NB4 (cell line): ENCODE results near the gene GGT6.

ENCODE experiments used
- DNase-seq: peaks from one replicate; pipeline ENCODE4 v3.0.0; 2010; ENCODE audit warnings: low read depth
- H3K4me3 ChIP-seq: one replicate; pipeline ENCODE4 v1.5.1; 2011; ENCODE audit warnings: mild to moderate bottlenecking, low read depth, low read length, moderate library complexity
- MYC ChIP-seq: IDR thresholded peaks from 2 replicates; pipeline ENCODE4 v1.6.1; 2011; ENCODE audit warnings: low read depth, low read length
- POLR2A ChIP-seq: IDR thresholded peaks from 2 replicates; pipeline ENCODE4 v1.6.1; 2011; ENCODE audit warnings: mild to moderate bottlenecking; ENCODE audit not compliant: insufficient read length; ENCODE audit errors: extremely low read depth
- TF ChIP-seq, protein P1 (sequence below): IDR thresholded peaks from one replicate; pipeline ENCODE4 v1.5.1; 2012; ENCODE audit warnings: low read depth, low read length
- TF ChIP-seq, protein P2 (sequence below): IDR thresholded peaks from 2 replicates; pipeline ENCODE4 v1.6.1; 2011; ENCODE audit warnings: low read depth, low read length

GGT6 gene

DNA sequence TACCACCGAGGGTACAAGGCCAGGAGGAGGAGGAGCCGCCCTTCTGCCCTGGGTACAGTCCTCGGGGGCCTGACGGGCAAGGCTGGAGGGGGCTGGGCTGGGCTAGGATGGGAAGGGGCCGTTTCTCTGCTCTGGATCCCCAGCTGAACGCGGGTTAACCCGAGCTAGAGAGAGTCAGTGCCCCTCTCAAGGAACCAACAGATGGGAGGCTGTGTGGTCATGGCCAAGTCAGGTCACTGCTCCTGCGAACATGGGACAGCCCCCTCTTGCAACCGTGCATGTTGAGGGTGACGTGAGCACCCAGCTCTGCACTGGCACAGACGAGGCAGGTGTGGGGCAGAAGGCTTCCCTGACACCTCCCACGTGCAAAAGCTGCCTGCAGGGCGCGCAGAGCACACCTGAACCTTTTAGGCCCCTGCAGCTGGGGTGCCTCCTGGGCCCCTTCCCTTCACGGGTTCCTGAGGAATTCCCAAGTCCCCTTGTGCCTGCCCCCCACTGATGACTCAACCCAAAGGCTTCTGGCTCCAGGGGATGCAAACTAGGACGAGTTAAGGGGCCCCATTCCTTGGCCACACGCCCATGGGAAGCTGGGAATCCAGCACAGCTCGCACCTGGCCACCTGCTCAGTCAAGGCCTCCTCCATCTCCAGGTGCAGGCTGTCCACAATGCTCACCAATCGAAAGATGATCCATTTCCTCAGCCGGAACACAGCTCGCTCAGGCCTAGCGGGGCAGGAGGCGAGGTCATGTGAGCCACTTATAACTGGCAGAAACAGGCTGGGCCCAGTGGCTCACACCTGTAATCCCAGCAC, 11.5 kb downstream of the GGT6 start:
- TF ChIP-seq, protein P1, sequence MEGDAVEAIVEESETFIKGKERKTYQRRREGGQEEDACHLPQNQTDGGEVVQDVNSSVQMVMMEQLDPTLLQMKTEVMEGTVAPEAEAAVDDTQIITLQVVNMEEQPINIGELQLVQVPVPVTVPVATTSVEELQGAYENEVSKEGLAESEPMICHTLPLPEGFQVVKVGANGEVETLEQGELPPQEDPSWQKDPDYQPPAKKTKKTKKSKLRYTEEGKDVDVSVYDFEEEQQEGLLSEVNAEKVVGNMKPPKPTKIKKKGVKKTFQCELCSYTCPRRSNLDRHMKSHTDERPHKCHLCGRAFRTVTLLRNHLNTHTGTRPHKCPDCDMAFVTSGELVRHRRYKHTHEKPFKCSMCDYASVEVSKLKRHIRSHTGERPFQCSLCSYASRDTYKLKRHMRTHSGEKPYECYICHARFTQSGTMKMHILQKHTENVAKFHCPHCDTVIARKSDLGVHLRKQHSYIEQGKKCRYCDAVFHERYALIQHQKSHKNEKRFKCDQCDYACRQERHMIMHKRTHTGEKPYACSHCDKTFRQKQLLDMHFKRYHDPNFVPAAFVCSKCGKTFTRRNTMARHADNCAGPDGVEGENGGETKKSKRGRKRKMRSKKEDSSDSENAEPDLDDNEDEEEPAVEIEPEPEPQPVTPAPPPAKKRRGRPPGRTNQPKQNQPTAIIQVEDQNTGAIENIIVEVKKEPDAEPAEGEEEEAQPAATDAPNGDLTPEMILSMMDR: no peak
- no peak for TF ChIP-seq POLR2A
- no peak for TF ChIP-seq MYC
- TF ChIP-seq, protein P2, sequence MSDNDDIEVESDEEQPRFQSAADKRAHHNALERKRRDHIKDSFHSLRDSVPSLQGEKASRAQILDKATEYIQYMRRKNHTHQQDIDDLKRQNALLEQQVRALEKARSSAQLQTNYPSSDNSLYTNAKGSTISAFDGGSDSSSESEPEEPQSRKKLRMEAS: no peak

DNA sequence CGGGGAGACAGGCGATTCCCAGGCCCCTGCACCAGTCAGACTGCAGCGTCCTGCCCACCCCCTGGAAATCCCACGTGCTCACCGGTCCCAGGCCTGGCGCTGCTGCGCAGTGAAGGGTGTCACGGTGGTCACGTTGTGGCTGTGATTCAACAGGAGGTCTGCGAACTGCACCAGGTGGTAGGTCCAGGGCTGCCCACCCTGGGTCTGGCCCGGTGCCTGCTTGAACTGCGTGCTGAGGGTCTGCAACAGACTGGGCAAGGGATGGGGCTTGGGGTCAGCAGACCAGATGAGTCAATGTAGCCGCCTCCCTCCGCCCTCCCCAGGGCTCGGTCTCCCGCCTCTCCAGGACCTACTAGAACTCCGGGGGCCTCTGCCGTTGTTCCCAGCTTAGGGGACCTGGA, 12.3 kb downstream of the GGT6 start:
- no peak overlapping the region for H3K4me3 ChIP-seq
- TF ChIP-seq POLR2A: no peak
- no peak for DNase-seq

More for the DNA sequence above, 11.5 kb downstream of the GGT6 start:
- DNase-seq: no peak
- no peak overlapping the region for H3K4me3 ChIP-seq

DNA sequence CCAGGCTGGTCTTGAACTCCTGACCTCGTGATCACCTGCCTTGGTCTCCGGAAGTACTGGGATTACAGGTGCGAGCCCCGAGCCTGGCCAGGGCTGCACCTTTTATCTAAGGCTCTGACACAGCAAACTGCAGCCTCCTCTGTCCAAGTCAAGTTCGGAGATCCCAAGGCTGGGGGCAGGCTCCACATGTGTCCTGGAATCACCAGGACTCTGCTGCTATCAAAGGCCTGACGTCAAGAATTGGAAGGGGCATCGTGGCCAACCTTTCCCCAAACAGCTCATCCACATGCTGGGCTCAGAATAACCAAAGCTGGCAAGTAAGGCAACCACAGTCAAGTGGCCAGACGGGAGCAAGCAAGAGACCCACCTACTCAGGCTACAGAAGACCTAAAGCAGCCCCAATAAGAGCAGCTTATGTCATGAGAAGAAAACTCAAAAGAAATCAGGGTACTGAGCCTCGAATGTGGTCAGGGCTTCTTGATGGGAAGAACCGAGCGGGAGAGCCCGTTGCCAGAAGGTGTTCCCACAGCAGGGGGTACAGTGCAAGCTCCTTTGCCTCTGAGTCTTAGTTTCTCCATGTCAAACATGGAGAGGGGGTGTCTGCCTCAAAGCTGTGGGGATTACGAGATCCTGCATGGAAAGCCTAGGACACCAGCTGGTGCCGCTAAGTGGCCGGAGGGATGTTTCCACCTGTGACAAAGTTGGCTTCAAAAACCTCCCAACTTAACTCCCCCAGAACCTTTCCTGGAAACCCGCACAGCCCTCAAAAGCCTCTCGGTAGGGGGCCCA, 13.1 kb downstream of the GGT6 start:
- no peak for TF ChIP-seq MYC
- TF ChIP-seq, protein P1: no peak
- TF ChIP-seq, protein P2: no peak
- TF ChIP-seq POLR2A: no peak
- no peak overlapping the region for H3K4me3 ChIP-seq
- no peak for DNase-seq

DNA sequence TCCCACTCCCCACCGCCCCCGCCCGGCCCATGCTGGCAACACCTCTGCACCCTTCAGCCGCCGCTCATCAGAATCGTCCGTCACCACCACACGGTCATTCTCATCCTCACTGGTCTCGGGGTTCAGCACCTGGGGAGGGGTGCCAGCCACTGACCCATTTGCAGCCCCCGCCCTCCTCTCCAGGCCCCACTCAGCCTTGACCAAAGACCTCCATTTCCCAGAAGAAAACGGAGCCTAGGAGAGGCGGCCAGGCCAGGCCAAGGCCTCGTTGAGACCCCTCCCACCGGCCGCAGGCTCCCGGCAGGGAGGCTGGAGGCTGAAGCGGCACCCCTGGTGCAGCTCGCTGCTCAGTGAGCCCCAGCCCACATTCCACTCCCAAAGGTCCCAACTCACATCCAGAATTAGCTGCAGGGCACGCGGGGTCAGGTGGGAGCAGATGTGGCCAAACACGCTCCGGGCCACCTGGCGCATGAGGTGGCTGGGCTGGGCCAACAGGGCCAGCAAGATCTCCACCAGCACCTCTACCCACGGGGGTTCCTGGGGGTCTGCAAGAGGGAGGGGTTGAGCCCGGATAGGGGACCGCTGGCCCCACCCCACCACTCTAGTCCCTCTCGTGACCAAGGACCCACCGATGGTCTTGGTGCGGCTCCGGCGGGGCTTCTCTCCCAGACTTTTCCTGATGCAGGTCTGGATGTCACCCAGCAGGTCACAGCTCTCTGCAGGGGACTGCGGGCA, 15.0 kb downstream of the GGT6 start:
- H3K4me3 ChIP-seq: no peak overlapping the region
- DNase-seq: no peak
- TF ChIP-seq, protein P1: no peak
- TF ChIP-seq POLR2A (no peak), MYC (no peak)
- TF ChIP-seq, protein P2: no peak

DNA sequence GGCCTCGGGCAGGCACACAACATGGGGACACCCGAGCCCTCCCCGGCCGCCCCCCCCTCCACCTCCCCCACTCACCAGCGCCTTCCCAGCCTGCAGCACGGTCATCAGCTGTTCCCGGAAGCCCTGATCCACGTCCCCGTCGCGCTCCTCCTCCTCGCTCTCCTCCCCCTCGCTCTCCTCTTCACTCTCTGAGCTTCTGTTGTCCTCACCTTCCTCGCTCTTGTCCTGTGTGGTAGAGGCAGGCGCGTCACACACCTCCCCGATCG, 15.5 kb downstream of the GGT6 start:
- DNase-seq: no peak
- no peak overlapping the region for H3K4me3 ChIP-seq
- TF ChIP-seq MYC (no peak), POLR2A (no peak)
- TF ChIP-seq, protein P2: no peak
- TF ChIP-seq, protein P1: no peak
